Ovary (tissue), 3 donors: ENCODE results near the gene SFXN5.

Experiments
- CTCF ChIP-seq, 3 donors: fragments of 450-650 bp in 2 of 3; fragments of 200-600 bp in 1 of 3; IDR thresholded peaks; one replicate each; pipeline versions ENCODE4 v1.5.1 to v1.8.0; 2016 to 2022; ENCODE audit warnings: antibody characterized with exemption in 3 of 3, mild to moderate bottlenecking in 1 of 3
- EP300 ChIP-seq: sonication (generic); formaldehyde crosslinking; IDR thresholded peaks from one replicate; pipeline ENCODE4 v1.6.1; 2017; ENCODE audit warnings: antibody characterized with exemption
- POLR2A ChIP-seq: fragments of 450-650 bp; IDR thresholded peaks from one replicate; pipeline ENCODE4 v1.6.1; 2017; ENCODE audit warnings: antibody characterized with exemption, mild to moderate bottlenecking, moderate library complexity
- donor health status: DM: no; HTN: no; CAD: no.

- no peak for TF ChIP-seq CTCF (IDR thresholded peaks at IDR 0.05)
- no peak for TF ChIP-seq POLR2A
- TF ChIP-seq EP300, result no peak
Observed at GRCh38 chr2:72935611-72935957, 135.9 kb downstream of the SFXN5 start.
